WTC11 (cell line): ENCODE results near the gene MOB3A. TPM values are rescaled to one million over a fixed set of nuclear protein-coding genes. Genes with fewer than 3 reads are reported as not detected.

ENCODE experiments used
- ATAC-seq: fragments of 200-7000 bp; cut with Tn5 transposase; 2 replicates; pipeline ENCODE4 v1.10.0; 2021; ENCODE audit warnings: mild to moderate bottlenecking, moderate library complexity
- CTCF ChIA-PET: fragments of 300-600 bp; sonication (Branson Sonifier 250); formaldehyde crosslinking; loops from one replicate; lab custom pipeline; 2021; ENCODE audit warnings: antibody characterized with exemption; lab: Charles Lee
- POLR2A ChIA-PET: fragments of 350-600 bp; sonication (Branson Sonifier 250); formaldehyde crosslinking; loops from one replicate; lab custom pipeline; 2021; ENCODE audit warnings: antibody characterized with exemption; lab: Charles Lee
- DNase-seq: peaks from one replicate; pipeline ENCODE4 v3.0.0; 2021; ENCODE audit warnings: low spot score
- H3K27ac Mint-ChIP-seq: 2 replicates; pipeline ENCODE4 v1.8.0; 2021; ENCODE audit warnings: mixed read lengths
- H3K27me3 Mint-ChIP-seq: 2 replicates; pipeline ENCODE4 v1.8.0; 2021; ENCODE audit warnings: low read depth, mild to moderate bottlenecking, moderate library complexity, mixed read lengths
- H3K36me3 Mint-ChIP-seq: 2 replicates; pipeline ENCODE4 v1.8.0; 2021; ENCODE audit warnings: mixed read lengths
- H3K4me1 Mint-ChIP-seq: 2 replicates; pipeline ENCODE4 v1.8.0; 2022; ENCODE audit warnings: mixed read lengths
- H3K4me3 Mint-ChIP-seq: 2 replicates; pipeline ENCODE4 v1.8.0; 2021; ENCODE audit warnings: mild to moderate bottlenecking, moderate library complexity, mixed read lengths
- H3K9me3 Mint-ChIP-seq: 2 replicates; pipeline ENCODE4 v1.8.0; 2021; ENCODE audit warnings: mixed read lengths
- AFF4 ChIP-seq: sonication (generic); formaldehyde crosslinking; IDR thresholded peaks from 2 replicates; pipeline ENCODE4 v1.8.1; 2023; ENCODE audit warnings: mild to moderate bottlenecking, missing genetic modification reagents, borderline replicate concordance
- CDX4 ChIP-seq: fragments of 250-450 bp; sonication (Bioruptor Pico); IDR thresholded peaks from 2 replicates; pipeline ENCODE4 v1.9.0; 2021; ENCODE audit warnings: moderate library complexity, mild to moderate bottlenecking, inconsistent platforms, borderline replicate concordance
- E2F4 ChIP-seq: sonication (generic); formaldehyde crosslinking; IDR thresholded peaks from 2 replicates; pipeline ENCODE4 v1.8.1; 2022; ENCODE audit warnings: low read depth, mild to moderate bottlenecking, moderate library complexity, missing genetic modification reagents, borderline replicate concordance
- FOXP1 ChIP-seq: sonication (generic); formaldehyde crosslinking; IDR thresholded peaks from 2 replicates; pipeline ENCODE4 v1.8.0; 2022; ENCODE audit warnings: missing genetic modification reagents, mild to moderate bottlenecking, moderate library complexity, borderline replicate concordance
- GTF2I ChIP-seq: fragments of 250-450 bp; sonication (Bioruptor Pico); conservative IDR thresholded peaks from 2 replicates; pipeline ENCODE4 v1.4.0; 2021; ENCODE audit warnings: mild to moderate bottlenecking
- HMGXB4 ChIP-seq: sonication (generic); formaldehyde crosslinking; IDR thresholded peaks from 2 replicates; pipeline ENCODE4 v1.8.1; 2023; ENCODE audit warnings: mild to moderate bottlenecking, moderate library complexity, missing genetic modification reagents
- IRF1 ChIP-seq: sonication (generic); formaldehyde crosslinking; IDR thresholded peaks from 2 replicates; pipeline ENCODE4 v1.8.0; 2023; ENCODE audit warnings: missing genetic modification reagents
- MXD4 ChIP-seq: fragments of 250-450 bp; sonication (Bioruptor Pico); IDR thresholded peaks from 2 replicates; pipeline ENCODE4 v1.8.0; 2021; ENCODE audit warnings: mild to moderate bottlenecking, moderate library complexity, borderline replicate concordance
- NFATC4 ChIP-seq: fragments of 250-450 bp; sonication (Bioruptor Pico); IDR thresholded peaks from 2 replicates; pipeline ENCODE4 v1.9.0; 2021; ENCODE audit warnings: mild to moderate bottlenecking
- NFYB ChIP-seq: sonication (generic); formaldehyde crosslinking; conservative IDR thresholded peaks from 2 replicates; pipeline ENCODE4 v1.8.0; 2022; ENCODE audit warnings: low read depth, missing genetic modification reagents
- RORB ChIP-seq: fragments of 250-450 bp; sonication (Bioruptor Pico); IDR thresholded peaks from 2 replicates; pipeline ENCODE4 v1.9.0; 2021; ENCODE audit warnings: mild to moderate bottlenecking
- SMAD3 ChIP-seq: sonication (generic); formaldehyde crosslinking; IDR thresholded peaks from 2 replicates; pipeline ENCODE4 v1.8.0; 2022; ENCODE audit warnings: missing genetic modification reagents, mild to moderate bottlenecking, borderline replicate concordance
- STAT6 ChIP-seq: sonication (generic); formaldehyde crosslinking; conservative IDR thresholded peaks from 2 replicates; pipeline ENCODE4 v1.8.1; 2023; ENCODE audit warnings: mild to moderate bottlenecking, low read depth, missing genetic modification reagents, moderate library complexity
- TEAD1 ChIP-seq: sonication (generic); formaldehyde crosslinking; IDR thresholded peaks from 2 replicates; pipeline ENCODE4 v1.8.0; 2022; ENCODE audit warnings: mild to moderate bottlenecking, missing genetic modification reagents
- ZNF416 ChIP-seq: fragments of 250-450 bp; sonication (Bioruptor Pico); IDR thresholded peaks from 2 replicates; pipeline ENCODE4 v1.9.0; 2021; ENCODE audit warnings: mild to moderate bottlenecking, inconsistent platforms
- ZNF532 ChIP-seq: fragments of 250-450 bp; sonication (Bioruptor Pico); IDR thresholded peaks from 2 replicates; pipeline ENCODE4 v1.9.0; 2021; ENCODE audit warnings: mild to moderate bottlenecking, borderline replicate concordance
- total RNA-seq: library from RNA; stranded (reverse); gene quantifications from 3 replicates; pipeline ENCODE4 v1.2.3, GENCODE V29; 2021

MOB3A gene
- total RNA-seq, 1 experiment from 2014 or later: 8.1 TPM

GRCh38 chr19:2043251-2043641, 52.9 kb downstream of the MOB3A start:
- Mint-ChIP-seq H3K27ac (peak overlapping the region; percentile 90), H3K27me3 (no peaks in the 10 kb centered on the region), H3K4me3 (no peak overlapping the region), H3K36me3 (peaks cover 8% of the 10 kb centered on the region; the same call in 1 of the 2 replicates)
- ChIA-PET CTCF (interaction anchor here (1.0 to 2.3 kb wide), 4 partner anchors 9 to 145 kb away, joined by 3 to 21 read pairs (median 8); partner anchors contain the start of gene MKNK2), POLR2A (interaction anchor here (0.6 to 1.8 kb wide), 4 partner anchors 8 to 30 kb away, joined by 3 to 6 read pairs (median 5); partner anchors contain the start of gene MKNK2)
- ATAC-seq (no peak), DNase-seq (no peak)
- TF ChIP-seq ZNF416 (CRISPR knock-in tag): no peak
- TF ChIP-seq AFF4 (CRISPR knock-in tag): no peak
- no peak for TF ChIP-seq GTF2I (CRISPR knock-in tag)
- TF ChIP-seq TEAD1 (CRISPR knock-in tag): no peak
- no peak for TF ChIP-seq MXD4
- TF ChIP-seq RORB (CRISPR knock-in tag): no peak
- no peak for TF ChIP-seq STAT6 (CRISPR knock-in tag)
- TF ChIP-seq E2F4 (CRISPR knock-in tag): no peak
- TF ChIP-seq HMGXB4 (CRISPR knock-in tag): no peak
- no peak for TF ChIP-seq NFATC4
- no peak for TF ChIP-seq NFYB (CRISPR knock-in tag)
- TF ChIP-seq SMAD3 (CRISPR knock-in tag): no peak
- no peak for TF ChIP-seq IRF1 (CRISPR knock-in tag)
- TF ChIP-seq CDX4 (CRISPR knock-in tag): no peak
- TF ChIP-seq FOXP1 (CRISPR knock-in tag): no peak
- no peak for TF ChIP-seq ZNF532 (CRISPR knock-in tag)
- TF ChIP-seq, all 79 proteins: peak for 0
- no peaks in the 10 kb centered on the region for H3K9me3 Mint-ChIP-seq
- peaks cover 5% of the 10 kb centered on the region; the same call in 1 of the 2 replicates for H3K4me1 Mint-ChIP-seq
